HG02642 (cell line): Measurements from ENCODE around the gene SIGMAR1.

Experiments used
- ATAC-seq: cut with Tn5 transposase; IDR thresholded peaks from one replicate; pipeline ENCODE4 v1.9.1; 2021; ENCODE audit warnings: mild to moderate bottlenecking; ENCODE audit not compliant: unreplicated experiment, poor library complexity

SIGMAR1 gene

DNA sequence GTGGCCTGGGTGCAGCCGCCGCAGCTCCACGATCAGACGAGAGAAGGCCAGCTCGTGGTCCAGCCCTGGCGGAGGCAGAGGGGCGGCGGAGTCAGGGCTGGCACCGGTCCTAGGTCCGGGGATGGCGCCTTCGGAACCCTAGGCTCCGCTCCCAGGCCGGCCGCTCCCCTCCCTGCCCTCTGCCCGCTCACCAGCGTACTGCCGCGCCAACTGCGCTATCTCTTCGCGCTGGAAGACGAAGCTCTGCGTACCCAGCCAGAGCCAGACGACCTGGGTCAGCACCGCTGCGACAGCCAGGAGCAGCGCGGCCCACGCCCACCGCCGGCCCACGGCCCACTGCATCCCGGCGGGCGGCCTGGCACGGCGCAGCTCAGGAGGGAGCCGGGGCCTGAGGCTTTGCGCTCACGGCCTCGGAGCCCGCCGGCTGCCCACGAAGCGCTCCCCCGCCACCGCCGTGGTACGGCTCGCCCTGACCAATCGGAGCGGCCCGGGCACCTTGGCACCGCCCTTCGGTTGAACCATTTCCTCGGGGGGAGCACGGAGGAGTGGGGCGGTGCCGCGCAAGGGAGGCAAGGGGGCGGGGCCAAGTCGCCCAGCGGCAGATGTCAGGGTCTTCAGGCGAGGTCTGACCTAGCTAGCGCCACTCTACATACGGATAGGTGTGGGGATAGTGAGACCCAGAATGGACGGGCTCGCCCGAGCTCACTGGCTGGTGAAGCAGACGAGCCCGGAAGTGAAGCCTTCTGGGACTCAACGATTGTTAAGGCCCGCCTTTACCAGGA lies at the start of gene SIGMAR1:
Gene SIGMAR1, minus strand, starts transcription at position 432 of the 782 bp plus-strand sequence. Its CDS starts 90 bp downstream, at position 342.
- peak; percentile 91 for ATAC-seq

GRCh38 chr9:34686732-34687131 lies 49.1 kb upstream of the SIGMAR1 start:
- ATAC-seq, result no peak

GRCh38 chr9:34686231-34686630 lies 48.6 kb upstream of the SIGMAR1 start:
- ATAC-seq, result no peak

DNA sequence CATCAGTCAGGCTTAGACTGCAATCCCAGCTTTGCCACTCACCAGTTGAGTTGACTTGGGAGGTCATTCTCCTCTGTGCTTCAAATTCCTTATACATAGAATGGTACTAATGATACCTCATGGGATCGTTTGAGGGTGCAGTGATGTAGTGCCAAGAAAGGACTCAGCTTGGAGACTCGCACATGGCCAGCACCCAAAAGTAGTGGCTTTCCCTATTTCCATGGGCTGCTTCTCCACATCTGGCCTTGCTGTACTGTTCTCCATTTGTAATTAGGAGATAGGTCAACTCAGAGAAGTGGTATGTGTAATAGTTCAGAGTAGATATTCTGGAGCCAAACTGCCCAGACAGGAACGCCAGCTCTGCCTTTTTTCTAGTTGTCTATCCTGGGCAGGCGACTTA lies 48.0 kb upstream of the SIGMAR1 start:
- no peak for ATAC-seq

DNA sequence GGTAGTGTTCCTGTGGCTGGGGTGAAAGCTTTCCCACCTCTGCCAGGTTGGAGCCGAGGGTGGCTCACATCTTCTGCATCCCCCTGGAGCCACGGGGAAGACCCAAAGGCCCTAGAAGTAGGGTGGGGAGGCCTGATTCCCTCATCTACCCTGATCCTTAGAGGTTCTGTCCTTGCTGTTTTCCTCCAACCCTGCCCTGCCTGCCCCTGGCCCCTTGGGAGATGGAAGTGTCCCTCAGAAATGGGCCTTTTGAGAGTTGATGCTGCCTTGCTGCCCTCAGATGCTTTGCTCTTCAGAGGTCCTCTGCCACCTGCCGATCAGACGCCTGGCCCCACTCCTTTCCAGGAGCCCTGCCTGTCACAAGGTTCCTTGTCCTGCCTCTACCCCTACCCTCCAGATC lies 47.2 kb upstream of the SIGMAR1 start:
- ATAC-seq, result no peak

DNA sequence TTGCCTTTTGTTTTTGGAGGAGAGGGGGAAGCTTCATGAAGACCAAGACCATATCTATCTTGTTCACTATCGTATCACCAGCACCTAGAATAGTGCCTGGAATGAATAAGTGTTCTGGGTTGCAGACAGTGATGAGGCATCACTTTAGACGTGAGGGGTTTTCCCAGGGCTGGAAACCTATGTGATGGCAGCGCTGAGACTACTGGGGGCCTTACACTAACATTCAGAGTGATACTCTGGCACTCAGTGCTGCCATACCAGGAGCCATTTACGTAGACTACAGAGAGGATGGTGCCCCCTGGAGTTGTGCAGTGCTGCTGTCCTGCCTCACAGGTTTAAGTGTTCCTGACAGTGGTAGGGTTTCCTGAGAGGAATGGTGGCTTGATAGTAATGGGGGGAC lies 46.6 kb upstream of the SIGMAR1 start:
- no peak for ATAC-seq

DNA sequence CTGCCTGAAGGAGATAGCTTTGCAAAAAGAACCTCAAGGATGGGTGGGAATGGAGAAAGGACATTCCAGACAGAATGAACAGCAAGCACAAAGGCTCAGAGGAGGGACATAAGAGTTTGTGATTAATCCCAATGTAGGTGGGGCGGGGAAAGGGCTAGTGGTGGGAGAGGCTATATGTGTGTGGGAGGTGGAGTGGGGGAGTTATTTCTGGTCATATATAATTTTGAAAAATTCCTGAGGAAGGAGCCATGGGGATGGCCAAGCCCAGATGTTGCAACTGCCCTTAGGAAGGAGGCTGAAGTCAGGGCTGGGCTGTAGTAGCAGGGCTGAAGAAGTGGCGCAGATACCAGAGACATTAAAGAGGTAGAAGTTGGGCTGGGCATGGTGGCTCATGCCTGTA lies 38.3 kb upstream of the SIGMAR1 start:
- ATAC-seq, result no peak

DNA sequence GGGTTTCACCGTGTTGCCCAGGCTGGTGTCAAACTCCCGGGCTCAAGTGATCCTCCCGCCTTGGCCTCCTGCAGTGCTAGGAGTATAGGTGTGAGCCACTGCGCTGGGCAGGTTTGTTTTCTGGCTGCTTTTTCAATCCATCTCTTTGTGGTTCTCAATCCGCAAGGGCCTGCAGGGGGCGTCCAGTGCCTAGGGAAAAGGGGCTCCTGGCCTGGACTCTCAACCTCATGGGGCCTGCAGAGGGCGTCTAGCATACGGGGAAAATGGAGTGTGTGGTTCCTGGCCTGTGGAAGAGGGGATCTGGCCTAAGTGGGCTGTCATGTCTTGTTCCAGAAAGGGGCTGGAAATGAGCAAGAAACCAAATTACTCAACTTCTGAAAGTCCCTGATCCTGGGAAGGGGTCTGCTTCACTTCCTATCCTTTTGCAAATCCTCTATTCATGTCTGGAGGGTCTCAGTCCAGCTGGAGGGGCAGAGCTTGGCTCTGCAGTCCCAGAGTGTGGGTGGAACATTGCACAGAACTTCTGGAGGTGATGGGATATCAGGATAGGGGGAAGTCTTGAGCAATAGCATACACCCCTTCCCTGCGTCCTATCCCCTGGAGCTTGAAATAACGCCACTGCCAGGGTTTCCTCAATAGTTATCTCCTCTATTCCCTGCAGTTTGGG lies 37.6 kb upstream of the SIGMAR1 start:
- ATAC-seq, result no peak

- ATAC-seq, result no peak
Measured at GRCh38 chr9:34674440-34674839, 36.9 kb upstream of the SIGMAR1 start.

DNA sequence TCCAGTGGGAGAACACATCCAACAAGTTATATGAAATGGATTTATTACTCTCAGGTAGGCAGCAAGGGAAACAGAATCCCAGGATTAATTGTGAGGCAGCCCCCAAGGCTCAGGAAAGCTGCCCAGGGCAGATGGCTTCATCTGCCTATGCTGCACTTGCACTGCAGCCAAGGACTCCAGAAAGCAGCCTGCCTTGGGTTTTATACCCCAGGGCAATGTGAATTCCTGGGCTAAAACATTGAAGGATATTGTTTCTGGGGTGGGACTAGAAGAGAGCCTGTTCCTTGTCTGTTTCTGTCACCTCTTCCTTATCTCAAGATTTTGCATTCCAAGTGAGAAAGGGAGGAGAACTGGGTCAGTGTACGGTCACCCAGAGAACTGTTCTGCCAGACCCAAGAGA lies 33.7 kb upstream of the SIGMAR1 start:
- ATAC-seq, result no peak

DNA sequence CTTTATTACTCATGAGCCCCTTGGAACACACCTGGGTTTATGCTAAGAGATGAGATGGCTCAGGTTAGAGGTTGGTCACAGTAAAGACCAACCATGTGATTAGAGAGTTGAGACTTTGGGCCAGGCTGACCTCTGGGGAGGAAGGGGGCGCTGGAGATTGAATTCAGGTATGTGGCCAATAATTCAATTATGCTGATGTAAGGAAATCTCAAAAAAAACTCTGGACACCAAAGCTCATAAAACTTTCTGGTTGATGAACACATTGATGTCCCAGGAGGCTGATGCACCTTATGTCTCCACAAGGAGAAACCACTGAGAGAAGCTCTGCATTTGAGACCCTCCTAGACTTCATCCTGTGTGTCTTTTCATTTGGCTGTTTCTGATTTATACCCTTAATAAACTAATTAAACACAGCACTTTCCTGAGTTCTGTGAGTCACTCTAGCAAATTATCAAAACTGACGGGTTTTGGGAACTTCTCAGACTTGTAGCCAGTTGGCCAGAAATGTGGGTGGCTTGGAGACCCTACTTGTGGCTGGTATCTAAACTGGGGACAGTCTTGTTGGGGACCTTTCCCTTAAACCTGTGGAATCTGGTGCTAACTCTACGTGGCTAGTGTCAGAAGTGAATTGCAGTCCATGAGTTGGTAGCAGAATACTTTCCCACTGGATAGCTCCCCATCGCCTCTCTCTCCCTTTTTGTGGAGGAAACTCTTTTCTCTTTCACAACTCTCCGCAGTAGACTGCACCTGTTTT lies 32.4 kb upstream of the SIGMAR1 start:
- no peak for ATAC-seq

DNA sequence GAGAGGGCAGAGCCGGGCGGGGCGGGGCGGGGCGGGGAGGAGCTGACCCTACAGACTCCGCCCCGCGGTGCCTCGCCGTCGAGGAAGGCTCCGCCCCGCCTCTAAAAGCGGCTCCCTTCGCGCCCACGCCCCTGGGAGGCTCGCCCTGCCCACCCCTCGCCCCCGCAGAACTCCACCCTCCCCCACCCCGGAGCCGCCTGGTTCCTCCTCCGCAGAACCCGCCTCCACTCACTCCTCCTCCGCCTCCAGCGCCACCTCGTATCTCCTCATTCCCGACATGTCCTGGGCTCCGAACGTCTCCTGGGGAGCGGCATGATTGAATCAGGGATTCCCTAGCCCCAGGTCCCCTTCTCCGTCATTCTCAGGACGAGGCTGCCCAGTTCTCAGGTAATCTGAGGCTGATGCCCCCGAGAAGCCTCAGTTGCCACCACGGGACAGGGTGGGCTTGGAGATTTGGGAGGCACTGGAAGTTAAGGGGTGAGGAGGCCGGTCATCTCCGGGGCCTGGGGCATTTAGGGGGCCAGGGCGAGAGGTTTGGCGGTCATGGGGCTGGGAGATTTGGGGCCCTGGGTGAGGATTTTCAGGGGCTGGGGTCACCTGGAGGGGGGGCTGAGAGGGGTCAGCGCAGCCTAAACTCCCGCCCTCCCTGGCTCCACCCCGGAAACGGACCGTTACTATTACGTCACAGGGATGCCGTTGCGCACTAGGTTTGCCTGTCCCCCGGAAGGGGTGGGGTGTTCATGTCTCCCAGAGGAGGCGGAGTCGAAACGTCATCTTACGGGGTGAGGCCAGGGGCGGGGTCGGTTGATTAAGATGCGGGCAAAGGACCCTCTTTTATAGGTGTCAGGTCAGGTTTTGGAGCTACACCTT lies 28.0 kb upstream of the SIGMAR1 start:
- ATAC-seq, result peak; percentile 69

DNA sequence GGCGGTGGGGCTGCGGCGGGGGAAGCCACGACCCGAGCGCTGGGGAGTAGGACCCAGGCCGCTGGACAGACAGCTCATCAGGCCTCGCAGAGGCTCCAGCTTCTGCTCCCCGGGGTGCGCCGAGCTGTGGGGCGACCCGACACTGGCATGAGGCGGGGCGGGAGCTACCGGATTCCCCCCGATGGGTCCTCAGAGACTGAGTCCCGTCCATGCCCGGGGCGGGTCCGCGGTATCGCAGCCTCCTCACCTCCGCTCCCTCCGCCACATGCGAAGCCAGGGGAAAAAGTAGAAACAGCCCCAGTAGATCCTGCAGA lies 27.4 kb upstream of the SIGMAR1 start:
- ATAC-seq, result peak; percentile 24

DNA sequence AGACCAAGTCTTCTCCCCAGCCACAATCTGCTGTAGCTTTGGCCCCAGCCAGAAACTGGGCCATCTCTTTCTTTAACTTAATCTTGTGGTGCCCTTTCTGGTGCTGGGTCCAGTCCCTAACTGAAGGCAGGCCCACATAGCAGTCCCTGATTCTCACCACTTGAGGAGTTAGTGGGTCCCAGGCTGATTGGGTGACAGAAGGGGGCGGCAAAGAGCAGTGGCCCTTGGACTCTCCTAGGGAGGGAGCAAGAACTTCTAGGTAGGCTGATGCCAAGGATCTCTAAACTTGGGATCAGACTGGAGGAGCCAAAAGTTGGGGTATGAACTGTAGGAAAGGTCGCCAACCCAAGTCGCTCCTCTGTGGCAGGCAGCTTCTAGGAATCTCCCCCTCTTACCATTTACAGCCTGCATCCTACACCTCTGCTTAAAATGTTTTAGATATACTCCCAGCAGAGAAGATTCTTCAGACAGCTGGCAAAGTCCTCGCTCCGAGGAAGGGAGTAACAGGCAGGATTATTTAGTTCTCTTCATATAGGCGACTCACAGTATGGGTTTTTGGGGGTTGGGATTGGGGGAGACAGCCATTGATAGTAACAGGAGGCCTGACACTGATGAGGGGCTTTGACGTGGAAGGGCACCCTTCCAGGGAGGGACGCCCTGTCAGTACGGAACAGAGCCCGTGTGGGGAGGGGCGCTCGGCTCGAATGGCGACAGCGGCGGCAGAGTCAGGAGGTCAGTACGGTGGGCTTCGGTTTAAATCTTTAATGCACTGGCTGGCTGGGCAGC lies 26.9 kb upstream of the SIGMAR1 start:
- ATAC-seq, result peak; percentile 56

GRCh38 chr9:34663303-34663605 lies 25.7 kb upstream of the SIGMAR1 start:
- no peak for ATAC-seq

- ATAC-seq, result no peak
Measured at GRCh38 chr9:34662526-34663302, 25.1 kb upstream of the SIGMAR1 start, which contains the start of gene CCL27. CCL27 (minus strand) TSS chr9:34662657; CDS start chr9:34662633, 24 bp downstream.

- no peak for ATAC-seq
Measured at GRCh38 chr9:34659592-34660253, 22.1 kb upstream of the SIGMAR1 start.

DNA sequence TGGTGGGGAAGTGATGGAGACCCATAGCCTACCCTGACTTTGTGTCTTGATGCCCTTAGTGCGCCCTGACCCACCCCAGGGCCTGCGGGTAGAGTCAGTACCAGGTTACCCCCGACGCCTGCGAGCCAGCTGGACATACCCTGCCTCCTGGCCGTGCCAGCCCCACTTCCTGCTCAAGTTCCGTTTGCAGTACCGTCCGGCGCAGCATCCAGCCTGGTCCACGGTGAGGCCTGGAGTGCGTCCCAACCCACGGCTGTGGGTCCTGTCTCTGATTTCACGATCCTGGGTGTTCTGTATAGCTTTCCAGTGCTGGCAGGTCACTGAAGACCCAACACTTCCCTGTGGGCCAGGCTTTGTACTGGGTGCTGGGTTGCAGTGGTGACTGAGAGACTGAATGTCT lies 20.9 kb upstream of the SIGMAR1 start:
- ATAC-seq, result no peak
